Body of pancreas (tissue), 4 donors: Measurements from ENCODE around the gene CMSS1.

Experiments
- CTCF ChIP-seq, 7 experiments: fragments of 450-650 bp in 4 of 7; fragments of 200-600 bp in 3 of 7; sonication (generic) in 3 of 7; IDR thresholded peaks; one replicate each; pipeline ENCODE4 v1.5.1; 2016 to 2019; ENCODE audit warnings: antibody characterized with exemption in 7 of 7
- POLR2A ChIP-seq, 3 donors: fragments of 450-650 bp; IDR thresholded peaks; one replicate each; pipeline ENCODE4 v1.6.1; 2016; ENCODE audit warnings: antibody characterized with exemption in 3 of 3, mild to moderate bottlenecking in 2 of 3

DNA sequence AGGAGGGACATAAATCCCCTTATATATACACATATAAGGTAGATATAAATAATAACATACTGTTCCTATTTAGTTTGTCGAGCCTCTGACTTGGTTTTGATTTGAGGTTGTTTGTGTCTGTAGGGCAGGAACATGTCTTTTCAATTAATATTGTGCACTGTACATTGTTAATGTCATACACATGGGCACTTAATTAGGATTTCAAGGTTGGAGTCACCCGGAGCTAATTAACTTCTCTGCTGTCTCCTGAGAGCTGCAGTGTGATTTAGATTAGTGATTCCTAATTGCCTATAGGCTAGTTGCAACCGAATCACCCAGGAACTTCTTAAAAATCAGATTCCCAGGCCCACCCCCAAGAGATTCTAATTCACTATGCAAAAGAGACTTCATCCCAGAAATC, 347.1 kb downstream of the CMSS1 start:
- TF ChIP-seq CTCF (IDR thresholded peaks at IDR 0.05): no peak
- no peak for TF ChIP-seq POLR2A (IDR thresholded peaks at IDR 0.05)
